Transverse colon (tissue), 4 donors: Measurements from ENCODE around the gene MRPL28. TPM values are rescaled to one million over a fixed set of nuclear protein-coding genes. Genes with fewer than 3 reads are reported as not detected.
"Not testable (repeated sequence)": the region's sequence is repeated elsewhere in the genome, so short reads cannot be mapped to it uniquely, and the experiment has no call there.

ENCODE experiments used
- DNase-seq: peaks from one replicate; pipeline ENCODE4 v3.0.0-alpha.2; 2019
- H3K27ac ChIP-seq, 4 donors: fragments of 200-600 bp; sonication (generic); 2 replicates each; pipeline ENCODE4 v1.5.1; 2016 to 2018; ENCODE audit warnings: inconsistent platforms in 4 of 4
- H3K27me3 ChIP-seq: fragments of 200-600 bp; sonication (generic); 2 replicates; pipeline ENCODE4 v1.5.1; 2017; ENCODE audit warnings: inconsistent platforms
- H3K36me3 ChIP-seq, 4 donors: fragments of 200-600 bp; sonication (generic); 2 replicates each; pipeline ENCODE4 v1.5.1; 2017 to 2019; ENCODE audit warnings: inconsistent platforms in 4 of 4
- H3K4me1 ChIP-seq, 4 donors: fragments of 200-600 bp; sonication (generic); 2 replicates each; pipeline ENCODE4 v1.5.1; 2017 to 2020; ENCODE audit warnings: inconsistent platforms in 4 of 4
- H3K4me3 ChIP-seq, 4 donors: fragments of 200-600 bp; sonication (generic); 1 replicate in 1 of 4; 2 replicates in 3 of 4; pipeline versions ENCODE4 v1.5.1 to v1.6.1; 2017 to 2019; ENCODE audit warnings: inconsistent platforms in 4 of 4
- H3K9me3 ChIP-seq, 2 donors: fragments of 200-600 bp; sonication (generic); 2 replicates each; pipeline ENCODE4 v1.5.1; 2017 to 2019; ENCODE audit warnings: inconsistent platforms in 2 of 2
- CTCF ChIP-seq, 5 experiments: fragments of 200-600 bp in 3 of 5; fragments of 450-650 bp in 2 of 5; sonication (generic) in 3 of 5; IDR thresholded peaks; 1 replicate in 2 of 5; 2 replicates in 3 of 5; pipeline ENCODE4 v1.5.1; 2016 to 2017; ENCODE audit warnings: antibody characterized with exemption in 5 of 5, inconsistent platforms in 3 of 5, mild to moderate bottlenecking in 2 of 5, moderate library complexity in 1 of 5
- EP300 ChIP-seq: sonication (generic); formaldehyde crosslinking; IDR thresholded peaks from one replicate; pipeline ENCODE4 v1.6.1; 2017; ENCODE audit warnings: antibody characterized with exemption, low read depth
- POLR2A ChIP-seq: fragments of 450-650 bp; IDR thresholded peaks from one replicate; pipeline ENCODE4 v1.6.1; 2016; ENCODE audit warnings: antibody characterized with exemption, mild to moderate bottlenecking, moderate library complexity
- POLR2AphosphoS5 ChIP-seq, 3 donors: sonication (generic); formaldehyde crosslinking; IDR thresholded peaks; one replicate each; pipeline ENCODE4 v1.6.1; 2016; ENCODE audit warnings: antibody characterized with exemption in 3 of 3
- WGBS, 2 donors: methylation state at CpG; one replicate each; pipeline ENCODE4 v1.1.5; 2018; ENCODE audit warnings: low coverage in 1 of 2; 5-methylcytosine and 5-hydroxymethylcytosine counted together
- in situ Hi-C, 4 donors: fragments of 200-750 bp; cut with MboI; loops; one replicate each; pipeline versions ENCODE4 v1.15.0 to v1.15.1; 2017; ENCODE audit warnings: low sequenced_read_pairs in 3 of 4, low pct_ligation_motif_present in 1 of 4, low pct_unique_long_range_greater_than_20kb in 1 of 4
- intact Hi-C: fragments of 100-400 bp; cut with DNase I; formaldehyde crosslinking; loops from one replicate; pipeline ENCODE4 v1.15.1; 2023; ENCODE audit warnings: low total_unique reads
- total RNA-seq, 4 donors: library from RNA; depleted of rRNA; stranded (reverse); fragments of >200 nt; gene quantifications; one replicate each; pipeline ENCODE4 v1.1.0, GENCODE V29; 2016

MRPL28 gene
- total RNA-seq, 4 donors from 2014 or later, result 24.7 to 81.2 (median 53.0) TPM

- TF ChIP-seq CTCF (IDR thresholded peaks at IDR 0.05) (no peak), EP300 (no peak), POLR2AphosphoS5 (IDR thresholded peaks at IDR 0.05) (no peak), POLR2A (no peak)
- peak; percentile 55 for DNase-seq
- H3K4me3 ChIP-seq, result no peak overlapping the region
- 42 to 51% methylated on average over 6 to 8 of the region's 8 CpGs for WGBS, 2 donors
- in situ Hi-C loops, result no loop called here
- H3K36me3 ChIP-seq, result no peaks in the 10 kb centered on the region
- H3K27ac ChIP-seq, result peak overlapping the region in 3 of 4 donors; percentile 22 to 91 (median 88)
- intact Hi-C loops, result loop anchor here (10.0 kb wide), 1 partner anchor 105 kb away; no protein-coding TSS in a partner anchor
- H3K4me1 ChIP-seq, result peaks cover 0 to 26% (median 22%) of the 10 kb centered on the region in 4 donors
- H3K9me3 ChIP-seq, result no peaks in the 10 kb centered on the region
- no peaks in the 10 kb centered on the region for H3K27me3 ChIP-seq
These were observed 20.1 kb downstream of the MRPL28 start for GRCh38 chr16:350203-350602.

GRCh38 chr16:349211-349610 is 21.1 kb downstream of the MRPL28 start:
- intact Hi-C loops (no loop called here), in situ Hi-C loops (no loop called here)
- Histone ChIP-seq H3K27me3 (no peaks in the 10 kb centered on the region), H3K9me3 (no peaks in the 10 kb centered on the region), H3K36me3 (peaks cover 0 to 6% (median 0%) of the 10 kb centered on the region in 4 donors), H3K4me3 (no peak overlapping the region), H3K27ac (no peak overlapping the region), H3K4me1 (peaks cover 0 to 26% (median 22%) of the 10 kb centered on the region in 4 donors)
- no peak for DNase-seq
- TF ChIP-seq EP300 (no peak), POLR2A (no peak), POLR2AphosphoS5 (IDR thresholded peaks at IDR 0.05) (no peak), CTCF (IDR thresholded peaks at IDR 0.05) (no peak)
- 80 to 83% methylated on average over 1 to 7 of the region's 7 CpGs for WGBS, 2 donors

GRCh38 chr16:348495-348894 is 21.8 kb downstream of the MRPL28 start:
- in situ Hi-C loops, DNase-seq, H3K27ac ChIP-seq, H3K27me3 ChIP-seq, H3K4me3 ChIP-seq, H3K9me3 ChIP-seq, H3K36me3 ChIP-seq, intact Hi-C loops: not testable (repeated sequence)
- 99% methylated on average over 10 of the region's 10 CpGs; no CpG with 5 or more reads in 1 of the 2 donors for WGBS, 2 donors
- H3K4me1 ChIP-seq, result peaks cover 0 to 26% (median 22%) of the 10 kb centered on the region in 4 donors

- intact Hi-C loops, result no loop called here
- H3K4me1 ChIP-seq, result peaks cover 0 to 22% (median 17%) of the 10 kb centered on the region in 4 donors
- no peak overlapping the region for H3K4me3 ChIP-seq
- peaks cover 0 to 6% (median 0%) of the 10 kb centered on the region in 4 donors for H3K36me3 ChIP-seq
- no peaks in the 10 kb centered on the region for H3K9me3 ChIP-seq
- TF ChIP-seq CTCF (IDR thresholded peaks at IDR 0.05) (no peak), POLR2AphosphoS5 (IDR thresholded peaks at IDR 0.05) (no peak), POLR2A (no peak), EP300 (no peak)
- WGBS, 2 donors, result 97% methylated on average over 6 of the region's 6 CpGs; no CpG with 5 or more reads in 1 of the 2 donors
- in situ Hi-C loops, result no loop called here
- DNase-seq, result no peak
- H3K27me3 ChIP-seq, result no peaks in the 10 kb centered on the region
- H3K27ac ChIP-seq, result no peak overlapping the region
These were observed 23.1 kb downstream of the MRPL28 start for GRCh38 chr16:347203-347602.

- H3K4me1 ChIP-seq, result peaks cover 0 to 19% (median 17%) of the 10 kb centered on the region in 4 donors
- no peak overlapping the region for H3K27ac ChIP-seq
- H3K36me3 ChIP-seq, result peaks cover 0 to 6% (median 0%) of the 10 kb centered on the region in 4 donors
- H3K27me3 ChIP-seq, result no peaks in the 10 kb centered on the region
- DNase-seq, result no peak
- in situ Hi-C loops, result no loop called here
- TF ChIP-seq CTCF (IDR thresholded peaks at IDR 0.05) (no peak), POLR2AphosphoS5 (IDR thresholded peaks at IDR 0.05) (no peak), EP300 (no peak), POLR2A (no peak)
- intact Hi-C loops, result no loop called here
- 93 to 100% methylated on average over 1 to 15 of the region's 15 CpGs for WGBS, 2 donors
- H3K4me3 ChIP-seq, result no peak overlapping the region
- no peaks in the 10 kb centered on the region for H3K9me3 ChIP-seq
These were observed 23.8 kb downstream of the MRPL28 start for GRCh38 chr16:346587-346986.
